ENCODE results near the gene CASR.

The CASR gene

DNA sequence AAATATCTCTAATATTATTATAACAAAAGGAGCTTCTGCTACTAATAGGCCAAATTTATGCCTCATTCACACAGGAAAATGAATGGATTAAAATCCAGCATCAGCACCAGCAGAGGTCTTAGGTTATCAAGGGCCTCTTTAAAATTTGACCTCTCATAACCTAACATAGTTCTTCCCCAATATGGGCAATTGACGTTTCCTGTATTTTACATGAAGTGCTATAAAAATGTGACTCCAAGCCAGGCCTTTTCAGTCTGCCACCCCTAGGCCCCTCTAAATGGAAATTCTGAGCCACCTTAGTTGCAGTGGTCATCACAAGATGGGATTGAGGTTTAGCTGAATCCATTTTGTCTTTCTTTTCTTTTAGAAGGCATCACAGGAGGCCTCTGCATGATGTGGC lies 70.1 kb downstream of the CASR start:
- H3K4me1 ChIP-seq (ENCODE audit: insufficient read depth, low read length, severe bottlenecking) = peaks cover 15% of the 10 kb centered on the region
- no peaks in the 10 kb centered on the region for H3K9me2 ChIP-seq (ENCODE audit: low read depth, low read length)
- H3K4me3 ChIP-seq (ENCODE audit: low read depth, low read length, poor library complexity, severe bottlenecking) = no peak overlapping the region
- no peak overlapping the region for H3K27ac ChIP-seq (ENCODE audit: low read depth, low read length, poor library complexity, severe bottlenecking)
- H3K36me3 ChIP-seq (ENCODE audit: insufficient read depth, low read length) = no peaks in the 10 kb centered on the region
- H4K20me1 ChIP-seq (ENCODE audit: insufficient read depth, low read length) = no peaks in the 10 kb centered on the region
- no peaks in the 10 kb centered on the region for H3K27me3 ChIP-seq (ENCODE audit: insufficient read depth, low read length)
- no peak overlapping the region for H3K9ac ChIP-seq (ENCODE audit: low read length)
- H3K79me2 ChIP-seq (ENCODE audit: insufficient read depth, low read length) = no peaks in the 10 kb centered on the region
- no peaks in the 10 kb centered on the region for H3K9me3 ChIP-seq (ENCODE audit: low read length)
- no peak overlapping the region for H2AFZ ChIP-seq (ENCODE audit: low read length)
- no peaks in the 10 kb centered on the region for H3F3A ChIP-seq (ENCODE audit: insufficient read depth, low read length)
- no peak overlapping the region for H3K4me2 ChIP-seq (ENCODE audit: low read length)
- TF ChIP-seq, protein P1, sequence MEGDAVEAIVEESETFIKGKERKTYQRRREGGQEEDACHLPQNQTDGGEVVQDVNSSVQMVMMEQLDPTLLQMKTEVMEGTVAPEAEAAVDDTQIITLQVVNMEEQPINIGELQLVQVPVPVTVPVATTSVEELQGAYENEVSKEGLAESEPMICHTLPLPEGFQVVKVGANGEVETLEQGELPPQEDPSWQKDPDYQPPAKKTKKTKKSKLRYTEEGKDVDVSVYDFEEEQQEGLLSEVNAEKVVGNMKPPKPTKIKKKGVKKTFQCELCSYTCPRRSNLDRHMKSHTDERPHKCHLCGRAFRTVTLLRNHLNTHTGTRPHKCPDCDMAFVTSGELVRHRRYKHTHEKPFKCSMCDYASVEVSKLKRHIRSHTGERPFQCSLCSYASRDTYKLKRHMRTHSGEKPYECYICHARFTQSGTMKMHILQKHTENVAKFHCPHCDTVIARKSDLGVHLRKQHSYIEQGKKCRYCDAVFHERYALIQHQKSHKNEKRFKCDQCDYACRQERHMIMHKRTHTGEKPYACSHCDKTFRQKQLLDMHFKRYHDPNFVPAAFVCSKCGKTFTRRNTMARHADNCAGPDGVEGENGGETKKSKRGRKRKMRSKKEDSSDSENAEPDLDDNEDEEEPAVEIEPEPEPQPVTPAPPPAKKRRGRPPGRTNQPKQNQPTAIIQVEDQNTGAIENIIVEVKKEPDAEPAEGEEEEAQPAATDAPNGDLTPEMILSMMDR (IDR thresholded peaks at IDR 0.05; ENCODE audit: low read length) = no peak
- TF ChIP-seq EZH2 (IDR thresholded peaks at IDR 0.05; ENCODE audit: borderline replicate concordance, low read length) = no peak

DNA sequence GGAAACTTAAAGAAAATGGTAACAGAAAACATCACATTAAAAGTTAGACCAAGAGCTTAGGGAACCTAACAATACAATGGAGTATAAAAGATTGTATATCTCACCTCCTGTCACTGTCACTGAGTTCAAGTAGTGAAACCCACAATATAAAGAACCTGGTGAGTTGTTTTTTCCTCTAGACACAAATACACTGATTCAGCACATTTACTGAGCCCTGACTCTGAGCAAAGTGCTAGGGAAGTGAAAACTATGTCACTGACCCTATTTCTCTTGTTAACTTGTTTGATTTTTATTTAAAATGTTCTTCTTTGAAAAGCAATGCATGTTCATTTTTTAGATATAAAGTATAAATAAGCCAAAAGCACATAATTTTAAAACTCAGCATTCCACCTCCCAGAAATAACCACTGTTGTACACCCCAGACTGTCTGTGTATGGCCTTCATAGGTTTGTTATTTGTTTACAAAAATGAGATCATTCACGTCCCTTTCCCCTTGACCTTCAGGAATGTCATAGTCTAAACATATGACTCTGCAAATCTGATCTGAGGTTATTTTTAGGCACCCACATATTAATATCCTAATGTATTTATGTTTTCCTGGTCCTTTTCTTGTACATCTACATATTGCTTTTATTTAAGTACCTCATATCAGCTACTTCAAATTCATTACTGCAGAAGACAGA lies 72.4 kb downstream of the CASR start:
- H3K79me2 ChIP-seq (ENCODE audit: insufficient read depth, low read length) = no peaks in the 10 kb centered on the region
- TF ChIP-seq, protein P1 (IDR thresholded peaks at IDR 0.05; ENCODE audit: low read length) = no peak
- TF ChIP-seq EZH2 (IDR thresholded peaks at IDR 0.05; ENCODE audit: borderline replicate concordance, low read length) = no peak
- H3K9me2 ChIP-seq (ENCODE audit: low read depth, low read length) = no peaks in the 10 kb centered on the region
- no peaks in the 10 kb centered on the region for H3K9me3 ChIP-seq (ENCODE audit: low read length)
- H3F3A ChIP-seq (ENCODE audit: insufficient read depth, low read length) = no peaks in the 10 kb centered on the region
- no peak overlapping the region for H3K27ac ChIP-seq (ENCODE audit: low read depth, low read length, poor library complexity, severe bottlenecking)
- no peaks in the 10 kb centered on the region for H4K20me1 ChIP-seq (ENCODE audit: insufficient read depth, low read length)
- no peak overlapping the region for H2AFZ ChIP-seq (ENCODE audit: low read length)
- H3K4me1 ChIP-seq (ENCODE audit: insufficient read depth, low read length, severe bottlenecking) = peaks cover 14% of the 10 kb centered on the region
- no peak overlapping the region for H3K4me2 ChIP-seq (ENCODE audit: low read length)
- H3K9ac ChIP-seq (ENCODE audit: low read length) = no peak overlapping the region
- no peaks in the 10 kb centered on the region for H3K36me3 ChIP-seq (ENCODE audit: insufficient read depth, low read length)
- H3K27me3 ChIP-seq (ENCODE audit: insufficient read depth, low read length) = no peaks in the 10 kb centered on the region
- no peak overlapping the region for H3K4me3 ChIP-seq (ENCODE audit: low read depth, low read length, poor library complexity, severe bottlenecking)

DNA sequence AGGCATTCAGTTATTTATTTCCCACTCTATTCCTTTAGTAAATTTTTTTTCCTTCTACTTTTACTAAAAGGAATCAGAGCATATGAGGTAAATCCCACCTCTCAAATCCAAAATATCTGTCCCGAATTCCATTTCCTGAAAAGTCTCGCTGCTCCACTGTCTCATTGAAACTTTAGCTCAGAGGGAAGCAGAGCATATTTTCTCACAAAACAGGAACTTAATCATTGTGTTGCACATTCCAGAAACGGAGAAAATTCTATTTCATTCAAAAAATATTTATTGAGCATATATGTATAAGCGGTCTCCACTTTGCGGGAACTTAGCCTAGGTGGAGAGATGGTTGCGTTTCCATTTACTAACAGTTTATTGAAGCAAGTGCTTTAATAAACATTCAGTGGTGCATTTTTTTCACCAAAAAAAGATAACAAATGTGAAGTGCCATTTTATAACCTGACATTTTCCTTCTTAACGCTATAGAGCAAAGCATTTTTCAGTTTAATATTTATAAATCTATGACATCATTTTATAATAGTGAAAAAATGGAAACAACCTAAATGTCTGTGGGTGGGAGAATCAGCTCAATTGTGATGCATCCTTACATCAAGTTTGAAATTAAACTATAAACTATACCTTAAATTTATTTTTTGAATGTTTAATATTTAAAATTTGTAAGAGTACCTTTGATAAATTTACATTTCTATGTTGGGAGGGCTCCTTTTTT lies 74.3 kb downstream of the CASR start:
- Histone ChIP-seq H3K36me3 (ENCODE audit: insufficient read depth, low read length) (no peaks in the 10 kb centered on the region), H2AFZ (ENCODE audit: low read length) (no peak overlapping the region)

More for the DNA sequence above, 74.3 kb downstream of the CASR start:
- Histone ChIP-seq H3K79me2 (ENCODE audit: insufficient read depth, low read length) (no peaks in the 10 kb centered on the region), H3K4me3 (ENCODE audit: low read depth, low read length, poor library complexity, severe bottlenecking) (no peak overlapping the region), H3K27ac (ENCODE audit: low read depth, low read length, poor library complexity, severe bottlenecking) (no peak overlapping the region), H3K4me2 (ENCODE audit: low read length) (no peak overlapping the region), H3K9me2 (ENCODE audit: low read depth, low read length) (no peaks in the 10 kb centered on the region), H3F3A (ENCODE audit: insufficient read depth, low read length) (no peaks in the 10 kb centered on the region), H3K9ac (ENCODE audit: low read length) (no peak overlapping the region), H3K9me3 (ENCODE audit: low read length) (no peaks in the 10 kb centered on the region), H4K20me1 (ENCODE audit: insufficient read depth, low read length) (no peaks in the 10 kb centered on the region), H3K27me3 (ENCODE audit: insufficient read depth, low read length) (no peaks in the 10 kb centered on the region), H3K4me1 (ENCODE audit: insufficient read depth, low read length, severe bottlenecking) (peaks cover 11% of the 10 kb centered on the region)
- TF ChIP-seq EZH2 (IDR thresholded peaks at IDR 0.05; ENCODE audit: borderline replicate concordance, low read length) = no peak
- TF ChIP-seq, protein P1 (IDR thresholded peaks at IDR 0.05; ENCODE audit: low read length) = no peak

All from OCI-LY1 (cell line).